IPS DF 6.9 (cell line): ENCODE results near the gene WNT6.

Experiments
- DNase-seq: peaks from one replicate; pipeline ENCODE4 v3.0.0-alpha.2; 2013; ENCODE audit warnings: low read depth, low spot score
- H3K27ac ChIP-seq: one replicate; pipeline ENCODE4 v1.5.1; 2013; ENCODE audit warnings: low read length, control low read depth
- H3K27me3 ChIP-seq: 2 replicates; pipeline ENCODE4 v1.6.1; 2013; ENCODE audit warnings: mild to moderate bottlenecking, low read length; ENCODE audit not compliant: control insufficient read depth, insufficient read depth
- H3K36me3 ChIP-seq: 2 replicates; pipeline ENCODE4 v1.6.1; 2013; ENCODE audit warnings: low read length; ENCODE audit not compliant: control insufficient read depth, insufficient read depth
- H3K4me1 ChIP-seq: 2 replicates; pipeline ENCODE4 v1.6.1; 2013; ENCODE audit warnings: low read length; ENCODE audit not compliant: control insufficient read depth, insufficient read depth
- H3K4me3 ChIP-seq: 2 replicates; pipeline ENCODE4 v1.5.1; 2013; ENCODE audit warnings: mild to moderate bottlenecking, low read length
- H3K9me3 ChIP-seq: 2 replicates; pipeline ENCODE4 v1.6.1; 2013; ENCODE audit warnings: low read length, inconsistent platforms; ENCODE audit not compliant: control insufficient read depth, insufficient read depth
- WGBS: extraction: QIAGEN DNeasy Blood & Tissue Kit; methylation state at CpG from one replicate; pipeline ENCODE4 v1.1.7; 2013; ENCODE audit warnings: mixed read lengths, missing lambda C conversion rate; ENCODE audit not compliant: insufficient read length, insufficient coverage; 5-methylcytosine and 5-hydroxymethylcytosine counted together

WNT6 gene

GRCh38 chr2:218902427-218902826, 42.8 kb downstream of the WNT6 start:
- no peak for DNase-seq
- Histone ChIP-seq H3K9me3 (no peaks in the 10 kb centered on the region), H3K27ac (no peak overlapping the region), H3K36me3 (no peaks in the 10 kb centered on the region), H3K4me3 (no peak overlapping the region), H3K4me1 (peaks cover 2% of the 10 kb centered on the region; the same call in 1 of the 2 replicates), H3K27me3 (peaks cover 18% of the 10 kb centered on the region)
- WGBS = no CpG with 5 or more reads among the region's 4 CpGs

DNA sequence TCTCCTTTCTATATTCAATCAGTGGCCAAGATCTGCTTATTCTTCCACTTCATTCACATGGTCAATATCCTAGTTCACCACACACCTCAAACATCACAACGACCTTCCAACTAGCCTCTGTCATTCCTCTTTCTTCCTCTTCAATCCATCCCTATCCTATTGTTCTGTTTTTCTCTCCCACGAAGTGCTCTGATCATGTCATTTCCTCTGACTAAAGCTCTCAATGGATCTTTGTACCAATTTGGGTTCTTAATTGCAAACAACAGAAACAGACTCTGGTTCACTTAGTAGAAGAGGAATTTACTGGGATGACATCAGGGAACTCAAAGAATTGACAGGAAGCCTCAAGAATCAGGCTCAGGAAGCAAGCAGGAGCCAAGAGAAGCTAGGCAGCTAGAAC, 44.6 kb downstream of the WNT6 start:
- peaks cover 8% of the 10 kb centered on the region for H3K27me3 ChIP-seq
- no peak overlapping the region for H3K27ac ChIP-seq
- H3K4me3 ChIP-seq = no peak overlapping the region
- DNase-seq = no peak
- H3K36me3 ChIP-seq = no peaks in the 10 kb centered on the region
- H3K4me1 ChIP-seq = no peaks in the 10 kb centered on the region
- H3K9me3 ChIP-seq = no peaks in the 10 kb centered on the region
- WGBS = 100% methylated on average over 1 of the region's 2 CpGs

DNA sequence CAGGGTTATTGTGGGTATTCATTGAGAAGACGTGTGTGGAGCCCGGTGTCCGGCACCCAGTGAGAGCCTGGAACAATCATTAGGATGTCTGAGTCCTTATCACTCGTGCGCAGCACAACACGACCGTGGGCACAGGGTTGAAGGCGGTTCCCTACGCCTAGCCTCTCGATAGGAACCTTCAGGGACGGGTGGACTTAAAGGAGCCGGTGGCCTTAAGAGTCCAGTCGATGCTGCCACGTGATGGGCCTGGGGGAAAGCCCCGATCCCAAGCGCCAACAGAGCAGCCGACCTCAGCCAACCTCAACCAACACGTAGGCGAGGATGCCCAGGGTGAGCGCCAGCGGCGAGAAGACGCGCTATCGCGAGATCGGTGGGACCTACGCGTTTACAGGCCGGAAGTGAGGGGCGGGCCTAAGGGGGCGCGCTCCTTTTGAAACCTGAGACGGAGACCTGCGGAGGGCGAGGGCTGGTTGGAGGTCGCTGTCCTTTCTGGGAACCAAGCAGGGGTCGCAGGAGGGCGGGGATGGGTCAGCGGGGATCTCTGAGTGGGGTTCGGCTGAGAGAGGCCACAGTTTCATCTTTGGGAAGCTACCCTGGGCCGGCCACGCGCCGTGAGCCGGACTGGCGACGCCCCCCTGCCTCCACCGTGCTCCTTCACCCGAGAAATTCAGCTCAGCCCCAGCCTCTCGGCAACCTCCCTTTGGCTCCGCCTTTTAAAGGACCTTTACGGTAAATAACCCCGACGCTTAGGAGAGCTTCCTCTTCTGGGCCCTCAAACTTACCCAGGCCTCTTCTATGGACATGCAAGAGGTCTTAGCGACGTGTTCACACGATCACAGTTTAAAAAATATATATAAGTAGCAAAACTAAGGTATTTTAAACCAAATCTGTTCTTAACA, 49.4 kb downstream of the WNT6 start:
- Histone ChIP-seq H3K4me3 (peak overlapping the region; percentile 86), H3K36me3 (no peaks in the 10 kb centered on the region), H3K9me3 (no peaks in the 10 kb centered on the region), H3K27ac (no peak overlapping the region), H3K27me3 (no peaks in the 10 kb centered on the region; the same call in none of the 2 replicates), H3K4me1 (no peaks in the 10 kb centered on the region)
- DNase-seq = peak; percentile 90
- WGBS = no CpG with 5 or more reads among the region's 58 CpGs

GRCh38 chr2:218910741-218911140, 51.1 kb downstream of the WNT6 start:
- no peaks in the 10 kb centered on the region for H3K9me3 ChIP-seq
- H3K36me3 ChIP-seq = no peaks in the 10 kb centered on the region
- no peak for DNase-seq
- H3K27me3 ChIP-seq = no peaks in the 10 kb centered on the region
- no peak overlapping the region for H3K27ac ChIP-seq
- H3K4me3 ChIP-seq = no peak overlapping the region
- WGBS = no CpG with 5 or more reads among the region's 6 CpGs
- no peaks in the 10 kb centered on the region for H3K4me1 ChIP-seq

DNA sequence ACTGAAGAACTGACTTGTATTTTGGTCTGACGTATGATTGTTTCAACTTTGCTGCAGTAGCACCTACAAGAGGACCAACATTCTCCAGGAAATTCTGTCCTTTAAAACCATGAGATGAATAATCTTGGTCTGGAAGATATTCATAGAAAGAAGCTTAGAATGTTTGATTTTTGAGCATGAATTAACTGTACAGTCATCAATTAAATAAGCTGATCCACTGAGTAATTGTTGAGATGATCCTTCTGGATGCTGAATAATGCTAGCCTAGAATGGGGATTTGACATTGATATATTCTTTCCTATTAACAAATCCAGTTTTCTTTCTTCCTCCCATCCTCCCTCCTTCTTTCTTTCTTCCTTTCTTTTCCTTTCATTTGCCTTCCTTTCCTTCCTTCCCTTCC, 60.9 kb downstream of the WNT6 start:
- no peak overlapping the region for H3K27ac ChIP-seq
- H3K9me3 ChIP-seq = peaks cover 2% of the 10 kb centered on the region
- H3K36me3 ChIP-seq = no peaks in the 10 kb centered on the region
- DNase-seq = no peak
- WGBS = no CpG with 5 or more reads among the region's 1 CpG
- no peak overlapping the region for H3K4me3 ChIP-seq
- no peaks in the 10 kb centered on the region for H3K4me1 ChIP-seq
- H3K27me3 ChIP-seq = no peaks in the 10 kb centered on the region
